ENCODE data around the gene RAD51D.
A peak's percentile ranks its signal among the peaks of the same experiment; 100 is the strongest.

The RAD51D gene

DNA sequence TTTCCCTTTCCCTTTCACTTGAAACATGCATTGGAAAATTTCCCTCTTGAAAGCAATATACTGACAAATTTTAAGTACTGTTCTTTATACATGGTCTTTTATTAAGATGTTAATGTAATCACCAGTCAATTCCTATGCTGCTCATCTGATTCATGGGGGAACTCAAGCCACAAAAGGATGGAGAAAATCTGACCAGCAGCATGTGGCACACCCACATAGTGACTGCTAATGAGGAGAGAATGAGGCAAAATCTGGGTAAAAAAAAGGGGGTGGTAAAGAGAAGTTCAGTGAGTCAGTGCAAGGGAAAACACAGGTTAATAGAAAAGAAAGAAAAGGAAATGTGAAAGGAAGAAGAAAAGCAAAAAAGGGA is 67.4 kb downstream of the RAD51D start:
- H3K9me3 ChIP-seq (ENCODE audit: control insufficient read depth, low read length): no peaks in the 10 kb centered on the region
- no peak overlapping the region for H3K14ac ChIP-seq (ENCODE audit: low read length in 2 of 2)
- no peaks in the 10 kb centered on the region for H3K27me3 ChIP-seq (ENCODE audit: control insufficient read depth in 1 of 2, insufficient read depth in 1 of 2, low read length in 2 of 2)
- H2BK15ac ChIP-seq (ENCODE audit: low read depth, poor library complexity, severe bottlenecking): no peak overlapping the region
- H3K4me3 ChIP-seq (ENCODE audit: insufficient read depth in 1 of 2, low read depth in 1 of 2, low read length in 2 of 2): no peak overlapping the region
- H4K8ac ChIP-seq (ENCODE audit: low read length): no peak overlapping the region
- no peak overlapping the region for H4K91ac ChIP-seq (ENCODE audit: low read length)
- H2AK5ac ChIP-seq (ENCODE audit: low read length, severe bottlenecking): peak overlapping the region; percentile 31
- peak overlapping the region; percentile 14 for H3K9ac ChIP-seq (ENCODE audit: low read length)
- peak overlapping the region; percentile 88 for H3K27ac ChIP-seq (ENCODE audit: low read length, poor library complexity, severe bottlenecking)
- no peak overlapping the region for H3K4ac ChIP-seq (ENCODE audit: low read depth in 1 of 2, low read length in 2 of 2)
- no peak overlapping the region for H3K23ac ChIP-seq (ENCODE audit: low read length in 2 of 2)
- H3K36me3 ChIP-seq (ENCODE audit: control insufficient read depth in 1 of 2, insufficient read depth in 2 of 2, low read depth in 1 of 2, low read length in 2 of 2): peaks cover 0 to 4% of the 10 kb centered on the region in 2 experiments
- no peak overlapping the region for H2BK5ac ChIP-seq (ENCODE audit: low read depth, low read length, poor library complexity, severe bottlenecking)
- peaks cover 6% of the 10 kb centered on the region for H3K79me1 ChIP-seq (replicated peaks; ENCODE audit: low read length, poor library complexity, severe bottlenecking)
- peak; percentile 56 for DNase-seq
- no peak overlapping the region for H3K4me2 ChIP-seq (ENCODE audit: low read length, poor library complexity, severe bottlenecking)
- H3K18ac ChIP-seq (ENCODE audit: low read depth in 1 of 2, low read length in 2 of 2): no peak overlapping the region
- H2AFZ ChIP-seq (ENCODE audit: low read depth, low read length): no peak overlapping the region
- no peak overlapping the region for H2BK120ac ChIP-seq (ENCODE audit: low read depth, low read length)
- H3K4me1 ChIP-seq (ENCODE audit: control insufficient read depth, insufficient read depth, low read depth, low read length): peaks cover 6% of the 10 kb centered on the region
- no peak overlapping the region for H2BK12ac ChIP-seq (ENCODE audit: low read length in 2 of 2)

- no peaks in the 10 kb centered on the region for H3K27me3 ChIP-seq (ENCODE audit: control insufficient read depth in 1 of 2, insufficient read depth in 1 of 2, low read length in 2 of 2)
- H3K4ac ChIP-seq (ENCODE audit: low read depth in 1 of 2, low read length in 2 of 2): no peak overlapping the region
- peak overlapping the region; percentile 14 for H3K9ac ChIP-seq (ENCODE audit: low read length)
- H2BK15ac ChIP-seq (ENCODE audit: low read depth, poor library complexity, severe bottlenecking): no peak overlapping the region
- no peak overlapping the region for H2BK120ac ChIP-seq (ENCODE audit: low read depth, low read length)
- H3K27ac ChIP-seq (ENCODE audit: low read length, poor library complexity, severe bottlenecking): peak overlapping the region; percentile 88
- H3K36me3 ChIP-seq (ENCODE audit: control insufficient read depth in 1 of 2, insufficient read depth in 2 of 2, low read depth in 1 of 2, low read length in 2 of 2): peaks cover 0 to 4% of the 10 kb centered on the region in 2 experiments
- 73% methylated on average over 5 of the region's 6 CpGs for WGBS
- no peak overlapping the region for H3K23ac ChIP-seq (ENCODE audit: low read length in 2 of 2)
- peaks cover 6% of the 10 kb centered on the region for H3K4me1 ChIP-seq (ENCODE audit: control insufficient read depth, insufficient read depth, low read depth, low read length)
- H2BK12ac ChIP-seq (ENCODE audit: low read length in 2 of 2): no peak overlapping the region
- no peak overlapping the region for H4K8ac ChIP-seq (ENCODE audit: low read length)
- DNase-seq: peak; percentile 84
- H3K14ac ChIP-seq (ENCODE audit: low read length in 2 of 2): no peak overlapping the region
- H4K91ac ChIP-seq (ENCODE audit: low read length): no peak overlapping the region
- no peaks in the 10 kb centered on the region for H3K9me3 ChIP-seq (ENCODE audit: control insufficient read depth, low read length)
- peak overlapping the region; percentile 34 for H3K4me2 ChIP-seq (ENCODE audit: low read length, poor library complexity, severe bottlenecking)
- no peak overlapping the region for H2AFZ ChIP-seq (ENCODE audit: low read depth, low read length)
- peak overlapping the region in 1 of 2 experiments; percentile 24 for H3K18ac ChIP-seq (ENCODE audit: low read depth in 1 of 2, low read length in 2 of 2)
- peaks cover 5% of the 10 kb centered on the region for H3K79me1 ChIP-seq (replicated peaks; ENCODE audit: low read length, poor library complexity, severe bottlenecking)
- no peak overlapping the region for H2BK5ac ChIP-seq (ENCODE audit: low read depth, low read length, poor library complexity, severe bottlenecking)
- no peak overlapping the region for H2AK5ac ChIP-seq (ENCODE audit: low read length, severe bottlenecking)
- H3K4me3 ChIP-seq (ENCODE audit: insufficient read depth in 1 of 2, low read depth in 1 of 2, low read length in 2 of 2): no peak overlapping the region
Measured at GRCh38 chr17:35051579-35052240, 68.0 kb downstream of the RAD51D start.

GRCh38 chr17:35051183-35051578 is 68.5 kb downstream of the RAD51D start:
- Histone ChIP-seq H2BK15ac (ENCODE audit: low read depth, poor library complexity, severe bottlenecking) (no peak overlapping the region), H3K14ac (ENCODE audit: low read length in 2 of 2) (no peak overlapping the region), H2BK5ac (ENCODE audit: low read depth, low read length, poor library complexity, severe bottlenecking) (no peak overlapping the region), H4K91ac (ENCODE audit: low read length) (no peak overlapping the region), H3K9ac (ENCODE audit: low read length) (peak overlapping the region; percentile 3), H3K23ac (ENCODE audit: low read length in 2 of 2) (no peak overlapping the region), H3K4me2 (ENCODE audit: low read length, poor library complexity, severe bottlenecking) (no peak overlapping the region), H3K36me3 (ENCODE audit: control insufficient read depth in 1 of 2, insufficient read depth in 2 of 2, low read depth in 1 of 2, low read length in 2 of 2) (peaks cover 0 to 4% of the 10 kb centered on the region in 2 experiments), H2AK5ac (ENCODE audit: low read length, severe bottlenecking) (no peak overlapping the region), H3K4me3 (ENCODE audit: insufficient read depth in 1 of 2, low read depth in 1 of 2, low read length in 2 of 2) (no peak overlapping the region), H2BK120ac (ENCODE audit: low read depth, low read length) (no peak overlapping the region), H2AFZ (ENCODE audit: low read depth, low read length) (no peak overlapping the region), H2BK12ac (ENCODE audit: low read length in 2 of 2) (no peak overlapping the region), H3K4ac (ENCODE audit: low read depth in 1 of 2, low read length in 2 of 2) (no peak overlapping the region), H3K79me1 (replicated peaks; ENCODE audit: low read length, poor library complexity, severe bottlenecking) (peaks cover 5% of the 10 kb centered on the region), H3K27me3 (ENCODE audit: control insufficient read depth in 1 of 2, insufficient read depth in 1 of 2, low read length in 2 of 2) (no peaks in the 10 kb centered on the region), H3K9me3 (ENCODE audit: control insufficient read depth, low read length) (no peaks in the 10 kb centered on the region), H4K8ac (ENCODE audit: low read length) (no peak overlapping the region), H3K4me1 (ENCODE audit: control insufficient read depth, insufficient read depth, low read depth, low read length) (peaks cover 7% of the 10 kb centered on the region), H3K27ac (ENCODE audit: low read length, poor library complexity, severe bottlenecking) (peak overlapping the region; percentile 88), H3K18ac (ENCODE audit: low read depth in 1 of 2, low read length in 2 of 2) (no peak overlapping the region)
- 19% methylated on average over 2 of the region's 2 CpGs for WGBS
- DNase-seq: peak; percentile 55

DNA sequence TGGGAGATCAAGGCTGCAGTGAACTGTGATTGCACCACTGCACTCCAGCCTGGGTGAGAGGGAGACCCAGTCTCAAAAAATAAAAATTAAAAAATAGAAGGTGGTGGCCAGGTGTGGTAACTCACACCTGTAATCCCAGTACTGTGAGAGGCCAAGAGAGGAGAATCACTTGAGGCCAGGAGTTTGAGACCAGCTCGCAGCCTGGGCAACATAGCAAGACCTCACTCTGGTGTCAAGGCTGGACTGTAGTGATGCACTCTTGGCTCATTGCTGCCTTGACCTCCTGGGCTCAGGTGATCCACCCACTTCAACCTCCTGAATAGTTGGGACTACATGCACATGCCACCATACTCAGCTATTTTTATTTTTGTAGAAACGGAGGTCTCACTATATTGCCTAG is 69.5 kb downstream of the RAD51D start:
- Histone ChIP-seq H3K23ac (ENCODE audit: low read length in 2 of 2) (no peak overlapping the region), H3K4me1 (ENCODE audit: control insufficient read depth, insufficient read depth, low read depth, low read length) (peaks cover 10% of the 10 kb centered on the region), H2AK5ac (ENCODE audit: low read length, severe bottlenecking) (peak overlapping the region; percentile 12), H2BK12ac (ENCODE audit: low read length in 2 of 2) (no peak overlapping the region), H4K8ac (ENCODE audit: low read length) (no peak overlapping the region), H3K4ac (ENCODE audit: low read depth in 1 of 2, low read length in 2 of 2) (no peak overlapping the region), H3K4me3 (ENCODE audit: insufficient read depth in 1 of 2, low read depth in 1 of 2, low read length in 2 of 2) (no peak overlapping the region), H2BK120ac (ENCODE audit: low read depth, low read length) (no peak overlapping the region), H3K9ac (ENCODE audit: low read length) (no peak overlapping the region), H3K27ac (ENCODE audit: low read length, poor library complexity, severe bottlenecking) (peak overlapping the region; percentile 6), H3K14ac (ENCODE audit: low read length in 2 of 2) (no peak overlapping the region), H3K27me3 (ENCODE audit: control insufficient read depth in 1 of 2, insufficient read depth in 1 of 2, low read length in 2 of 2) (no peaks in the 10 kb centered on the region), H2BK15ac (ENCODE audit: low read depth, poor library complexity, severe bottlenecking) (no peak overlapping the region), H3K18ac (ENCODE audit: low read depth in 1 of 2, low read length in 2 of 2) (peak overlapping the region in 1 of 2 experiments; percentile 38), H2BK5ac (ENCODE audit: low read depth, low read length, poor library complexity, severe bottlenecking) (no peak overlapping the region), H2AFZ (ENCODE audit: low read depth, low read length) (no peak overlapping the region), H3K9me3 (ENCODE audit: control insufficient read depth, low read length) (no peaks in the 10 kb centered on the region), H4K91ac (ENCODE audit: low read length) (peak overlapping the region; percentile 50), H3K4me2 (ENCODE audit: low read length, poor library complexity, severe bottlenecking) (no peak overlapping the region), H3K36me3 (ENCODE audit: control insufficient read depth in 1 of 2, insufficient read depth in 2 of 2, low read depth in 1 of 2, low read length in 2 of 2) (peaks cover 0 to 4% of the 10 kb centered on the region in 2 experiments), H3K79me1 (replicated peaks; ENCODE audit: low read length, poor library complexity, severe bottlenecking) (peaks cover 5% of the 10 kb centered on the region)
- 100% methylated on average over 2 of the region's 2 CpGs for WGBS
- no peak for DNase-seq

Measured in mesenchymal stem cell (in vitro differentiated cells and primary cell).